DOHH2 (cell line): ENCODE results near the gene RNF169.
"Not testable (repeated sequence)": the region's sequence is repeated elsewhere in the genome, so short reads cannot be mapped to it uniquely, and the experiment has no call there.

ENCODE experiments used
- H3F3A ChIP-seq: fragments of 200-600 bp; sonication (generic), shearing (Covaris generic); 2 replicates; pipeline ENCODE4 v1.6.0; 2016; ENCODE audit warnings: antibody characterized with exemption, mild to moderate bottlenecking; ENCODE audit not compliant: control insufficient read depth, insufficient read depth
- H3K27ac ChIP-seq: fragments of 200-600 bp; sonication (generic); 2 replicates; pipeline ENCODE4 v1.5.1; 2014; ENCODE audit warnings: low read depth, mild to moderate bottlenecking, low read length, moderate library complexity
- H3K27me3 ChIP-seq: fragments of 200-600 bp; sonication (generic); 2 replicates; pipeline ENCODE4 v1.6.1; 2014; ENCODE audit warnings: mild to moderate bottlenecking, low read length, mixed read lengths; ENCODE audit not compliant: control insufficient read depth
- H3K36me3 ChIP-seq: fragments of 200-600 bp; sonication (generic); 2 replicates; pipeline ENCODE4 v1.6.1; 2014; ENCODE audit warnings: mild to moderate bottlenecking, low read length, moderate library complexity, mixed read lengths; ENCODE audit not compliant: control insufficient read depth
- H3K4me1 ChIP-seq: fragments of 200-600 bp; sonication (generic); 2 replicates; pipeline ENCODE4 v1.6.1; 2014; ENCODE audit warnings: mild to moderate bottlenecking, low read length, mixed read lengths; ENCODE audit not compliant: control insufficient read depth
- H3K4me2 ChIP-seq: fragments of 200-600 bp; sonication (generic); 2 replicates; pipeline ENCODE4 v1.6.0; 2014; ENCODE audit warnings: mild to moderate bottlenecking, low read length, moderate library complexity
- H3K4me3 ChIP-seq: fragments of 200-600 bp; sonication (generic); 2 replicates; pipeline ENCODE4 v1.5.1; 2014; ENCODE audit warnings: mild to moderate bottlenecking, low read length, mixed read lengths
- H3K79me2 ChIP-seq: fragments of 200-600 bp; sonication (generic); 2 replicates; pipeline ENCODE4 v1.6.1; 2014; ENCODE audit warnings: mild to moderate bottlenecking, low read length, mixed read lengths; ENCODE audit not compliant: control insufficient read depth
- H3K9me2 ChIP-seq: fragments of 200-600 bp; sonication (generic); replicated peaks from 2 replicates; pipeline ENCODE4 v1.6.1; 2014; ENCODE audit warnings: mild to moderate bottlenecking, low read length, mixed read lengths; ENCODE audit not compliant: control insufficient read depth
- H3K9me3 ChIP-seq: fragments of 200-600 bp; sonication (generic); 2 replicates; pipeline ENCODE4 v1.6.1; 2014; ENCODE audit warnings: antibody characterized with exemption, low read length, mixed read lengths; ENCODE audit not compliant: control insufficient read depth, insufficient read depth
- H4K20me1 ChIP-seq: fragments of 200-600 bp; sonication (generic); 2 replicates; pipeline ENCODE4 v1.6.0; 2014; ENCODE audit warnings: low read depth, mild to moderate bottlenecking, antibody characterized with exemption, low read length, moderate library complexity; ENCODE audit not compliant: control insufficient read depth, insufficient read depth
- CTCF ChIP-seq: fragments of 200-600 bp; sonication (generic); IDR thresholded peaks from one replicate; pipeline ENCODE4 v1.5.1; 2014; ENCODE audit warnings: antibody characterized with exemption, mild to moderate bottlenecking, low read depth, low read length; ENCODE audit not compliant: poor library complexity, severe bottlenecking
- EZH2phosphoT487 ChIP-seq: fragments of 200-600 bp; sonication (generic); IDR thresholded peaks from 2 replicates; pipeline ENCODE4 v1.6.1; 2017; ENCODE audit warnings: borderline replicate concordance, mild to moderate bottlenecking, antibody characterized with exemption, low read length, moderate library complexity, mixed read lengths

Gene RNF169

DNA sequence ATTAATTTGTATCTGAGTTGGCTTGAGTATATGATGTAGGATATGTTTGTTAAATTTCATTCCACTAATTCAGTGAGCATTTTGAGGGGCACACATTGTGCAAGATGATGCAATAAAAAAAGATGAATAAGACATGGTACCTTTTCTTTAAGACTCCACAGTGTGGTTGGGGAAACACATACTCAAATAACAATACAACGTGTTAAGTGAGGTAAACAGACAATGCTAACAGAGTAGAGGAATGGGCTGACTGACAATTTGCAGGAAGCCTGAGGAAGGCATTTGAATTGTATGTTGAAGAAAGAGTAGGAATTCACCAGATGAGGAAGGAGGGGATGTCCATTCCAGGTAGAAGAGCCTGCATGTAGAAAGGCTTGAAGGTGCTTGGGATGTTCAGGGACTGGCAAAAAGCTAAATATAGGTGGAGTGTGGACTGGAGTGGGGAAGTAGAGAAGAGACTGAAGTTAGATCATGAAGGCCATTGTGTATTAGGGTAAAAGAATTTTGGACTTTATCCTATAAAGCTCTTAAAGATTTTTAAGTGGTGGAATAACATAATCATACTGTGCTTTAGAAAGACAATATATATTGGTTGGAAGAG is 6.8 kb downstream of the RNF169 start:
- Histone ChIP-seq H3K4me2 (no peak overlapping the region), H3K79me2 (peaks cover 62% of the 10 kb centered on the region), H3K27me3 (no peaks in the 10 kb centered on the region), H3K36me3 (peaks cover 7% of the 10 kb centered on the region; the same call in 1 of the 2 replicates), H3K9me3 (no peaks in the 10 kb centered on the region), H3F3A (no peaks in the 10 kb centered on the region), H3K27ac (no peak overlapping the region), H4K20me1 (no peaks in the 10 kb centered on the region), H3K4me1 (peaks cover 6% of the 10 kb centered on the region), H3K4me3 (no peak overlapping the region), H3K9me2 (no peaks in the 10 kb centered on the region)
- TF ChIP-seq CTCF (no peak), EZH2phosphoT487 (no peak)

DNA sequence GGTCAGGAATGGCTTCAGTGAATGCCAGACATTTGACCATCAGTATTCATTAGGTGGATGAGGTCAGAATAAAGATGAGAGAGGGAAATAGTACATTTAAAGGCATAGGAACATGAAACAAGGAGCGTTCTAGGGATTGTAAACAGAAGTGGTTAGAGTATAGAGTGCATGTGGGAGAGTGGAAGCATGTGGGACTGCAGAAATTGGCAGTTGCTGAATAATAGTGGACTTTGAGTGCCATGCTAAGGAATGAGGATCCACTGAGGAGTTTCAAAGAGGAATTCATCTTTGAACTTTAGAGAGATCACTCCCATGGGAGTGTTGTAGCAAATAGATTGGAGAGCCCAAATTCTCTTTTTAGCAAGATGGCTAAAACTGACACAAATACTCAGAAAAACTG is 7.9 kb downstream of the RNF169 start:
- no peaks in the 10 kb centered on the region for H3K9me2 ChIP-seq
- H3K79me2 ChIP-seq, result peaks cover 52% of the 10 kb centered on the region
- TF ChIP-seq EZH2phosphoT487 (no peak), CTCF (no peak)
- no peaks in the 10 kb centered on the region for H3K4me1 ChIP-seq
- no peaks in the 10 kb centered on the region for H3K27me3 ChIP-seq
- H4K20me1 ChIP-seq, result no peaks in the 10 kb centered on the region
- no peak overlapping the region for H3K4me2 ChIP-seq
- H3K9me3 ChIP-seq, result no peaks in the 10 kb centered on the region
- no peak overlapping the region for H3K4me3 ChIP-seq
- no peaks in the 10 kb centered on the region for H3F3A ChIP-seq
- peaks cover 7% of the 10 kb centered on the region; the same call in 1 of the 2 replicates for H3K36me3 ChIP-seq
- H3K27ac ChIP-seq, result no peak overlapping the region

GRCh38 chr11:74766905-74767304 is 18.3 kb downstream of the RNF169 start:
- H4K20me1 ChIP-seq, result peaks cover 5% of the 10 kb centered on the region
- no peak overlapping the region for H3K4me2 ChIP-seq
- H3K27ac ChIP-seq, result no peak overlapping the region
- TF ChIP-seq EZH2phosphoT487 (no peak), CTCF (no peak)
- H3K4me3 ChIP-seq, result no peak overlapping the region
- H3K9me2 ChIP-seq, result no peaks in the 10 kb centered on the region
- H3K27me3 ChIP-seq, result no peaks in the 10 kb centered on the region
- H3F3A ChIP-seq, result peaks cover 3% of the 10 kb centered on the region; the same call in 1 of the 2 replicates
- H3K4me1 ChIP-seq, result peaks cover 10% of the 10 kb centered on the region
- H3K79me2 ChIP-seq, result peaks cover 82% of the 10 kb centered on the region
- H3K9me3 ChIP-seq, result no peaks in the 10 kb centered on the region
- no peaks in the 10 kb centered on the region; the same call in 1 of the 2 replicates for H3K36me3 ChIP-seq

DNA sequence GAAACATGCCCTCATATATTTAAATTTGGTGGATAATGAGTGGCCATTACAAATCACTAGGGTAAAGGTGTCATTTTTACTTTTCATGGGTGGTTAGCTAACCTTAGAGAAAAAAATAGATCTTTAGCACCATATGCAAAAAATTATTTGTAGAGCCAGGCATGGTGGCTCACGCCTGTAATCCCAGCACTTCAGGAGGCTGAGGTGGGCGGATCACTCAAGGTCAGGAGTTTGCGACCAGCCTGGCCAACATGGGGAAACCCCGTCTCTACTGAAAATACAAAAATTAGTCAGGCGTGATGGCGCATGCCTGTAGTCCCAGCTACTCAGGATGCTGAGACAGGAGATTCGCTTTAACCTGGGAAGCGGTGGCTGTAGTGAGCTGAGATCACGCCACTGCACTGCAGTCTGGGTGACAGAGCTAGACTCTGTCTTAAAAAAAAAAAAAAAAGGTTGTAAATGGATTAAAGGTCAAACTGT is 19.6 kb downstream of the RNF169 start:
- peaks cover 85% of the 10 kb centered on the region for H3K79me2 ChIP-seq

More for the DNA sequence above, 19.6 kb downstream of the RNF169 start:
- H3K4me2 ChIP-seq, H3F3A ChIP-seq, H3K9me2 ChIP-seq, H3K27ac ChIP-seq, H4K20me1 ChIP-seq, H3K9me3 ChIP-seq, H3K4me3 ChIP-seq, H3K36me3 ChIP-seq, H3K27me3 ChIP-seq, H3K4me1 ChIP-seq: not testable (repeated sequence)
